ENCODE results near the gene PLOD3. TPM values are rescaled to one million over a fixed set of nuclear protein-coding genes. Genes with fewer than 3 reads are reported as not detected.

The PLOD3 gene
- total and polyA plus RNA-seq, 10 donors = 20.4 to 72.5 (median 50.3) TPM

DNA sequence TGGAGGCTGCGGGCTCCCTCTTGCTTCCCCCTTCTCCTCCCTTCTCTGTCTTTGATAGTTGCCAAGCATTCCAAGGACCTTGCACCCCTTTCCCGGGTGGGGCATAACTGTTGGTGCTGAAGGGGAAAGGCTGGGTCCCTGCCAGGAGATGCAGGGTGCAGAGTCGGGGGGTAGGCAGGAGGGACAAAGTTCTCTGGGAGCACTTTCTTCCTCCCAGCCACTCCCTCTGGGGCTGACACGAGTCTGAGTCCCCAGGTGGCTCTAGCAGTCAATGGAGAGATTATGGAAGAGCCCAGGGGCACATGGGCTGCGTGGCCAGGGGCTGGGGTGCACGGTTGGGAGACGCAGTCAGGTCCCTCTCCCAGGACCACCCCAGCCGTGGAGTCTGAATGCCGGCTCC lies 18.1 kb upstream of the PLOD3 start:
- H3K4me3 ChIP-seq = peak overlapping the region in 1 of 8 donors; percentile 55
- peaks cover 0 to 86% (median 29%) of the 10 kb centered on the region in 6 donors for H3K36me3 ChIP-seq
- H3K27ac ChIP-seq = peak overlapping the region in 2 of 8 donors; percentile 98 to 99
- intact Hi-C loops (cut with DNase I; ENCODE audit: low total_unique reads) = no loop called here
- TF ChIP-seq, protein P1, sequence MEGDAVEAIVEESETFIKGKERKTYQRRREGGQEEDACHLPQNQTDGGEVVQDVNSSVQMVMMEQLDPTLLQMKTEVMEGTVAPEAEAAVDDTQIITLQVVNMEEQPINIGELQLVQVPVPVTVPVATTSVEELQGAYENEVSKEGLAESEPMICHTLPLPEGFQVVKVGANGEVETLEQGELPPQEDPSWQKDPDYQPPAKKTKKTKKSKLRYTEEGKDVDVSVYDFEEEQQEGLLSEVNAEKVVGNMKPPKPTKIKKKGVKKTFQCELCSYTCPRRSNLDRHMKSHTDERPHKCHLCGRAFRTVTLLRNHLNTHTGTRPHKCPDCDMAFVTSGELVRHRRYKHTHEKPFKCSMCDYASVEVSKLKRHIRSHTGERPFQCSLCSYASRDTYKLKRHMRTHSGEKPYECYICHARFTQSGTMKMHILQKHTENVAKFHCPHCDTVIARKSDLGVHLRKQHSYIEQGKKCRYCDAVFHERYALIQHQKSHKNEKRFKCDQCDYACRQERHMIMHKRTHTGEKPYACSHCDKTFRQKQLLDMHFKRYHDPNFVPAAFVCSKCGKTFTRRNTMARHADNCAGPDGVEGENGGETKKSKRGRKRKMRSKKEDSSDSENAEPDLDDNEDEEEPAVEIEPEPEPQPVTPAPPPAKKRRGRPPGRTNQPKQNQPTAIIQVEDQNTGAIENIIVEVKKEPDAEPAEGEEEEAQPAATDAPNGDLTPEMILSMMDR (IDR thresholded peaks at IDR 0.05 in 8 of 11, conservative IDR thresholded peaks at IDR 0.05 in 3 of 11) = no peak
- TF ChIP-seq POLR2AphosphoS5 (IDR thresholded peaks at IDR 0.05) (no peak), POLR2A (IDR thresholded peaks at IDR 0.05) (no peak)
- 52 to 77% (median 68%) methylated on average over 5 to 9 of the region's 9 CpGs for WGBS, 5 donors
- H3K4me1 ChIP-seq = peaks cover 5 to 84% (median 49%) of the 10 kb centered on the region in 6 donors
- H3K27me3 ChIP-seq (replicated peaks in 1 of 7) = no peaks in the 10 kb centered on the region
- peak; percentile 66 for DNase-seq
- H3K9me3 ChIP-seq = no peaks in the 10 kb centered on the region

DNA sequence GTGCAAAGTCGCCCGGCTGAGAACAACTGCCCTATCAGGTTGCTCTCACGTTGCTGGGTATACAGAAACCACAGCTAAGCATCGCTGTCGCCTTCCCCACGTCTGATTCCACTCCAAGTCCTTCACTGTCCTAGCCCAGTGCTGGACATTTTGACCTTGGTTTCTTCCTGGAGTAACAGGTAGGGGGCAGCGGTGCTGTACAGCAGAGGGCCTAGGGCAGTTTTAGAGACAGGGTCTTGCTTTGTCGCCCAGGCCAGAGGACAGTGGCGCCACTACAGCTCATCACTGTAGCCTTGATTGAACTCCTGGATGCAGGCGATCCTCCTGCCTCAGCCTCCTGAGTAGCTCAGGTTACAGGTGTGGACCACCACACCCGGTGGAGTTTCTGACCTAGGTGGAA lies 17.7 kb upstream of the PLOD3 start:
- 66 to 81% (median 73%) methylated on average over 9 to 11 of the region's 11 CpGs for WGBS, 5 donors
- H3K36me3 ChIP-seq = peaks cover 0 to 85% (median 24%) of the 10 kb centered on the region in 6 donors
- H3K9me3 ChIP-seq = no peaks in the 10 kb centered on the region
- peaks cover 5 to 82% (median 46%) of the 10 kb centered on the region in 6 donors for H3K4me1 ChIP-seq
- no peak overlapping the region for H3K4me3 ChIP-seq
- intact Hi-C loops (cut with DNase I; ENCODE audit: low total_unique reads) = no loop called here
- no peaks in the 10 kb centered on the region for H3K27me3 ChIP-seq (replicated peaks in 1 of 7)
- TF ChIP-seq, protein P1 (IDR thresholded peaks at IDR 0.05 in 8 of 11, conservative IDR thresholded peaks at IDR 0.05 in 3 of 11) = peak in 1 of 11 experiments; percentile 6
- TF ChIP-seq POLR2A (IDR thresholded peaks at IDR 0.05) (no peak), POLR2AphosphoS5 (IDR thresholded peaks at IDR 0.05) (no peak)
- H3K27ac ChIP-seq = no peak overlapping the region
- DNase-seq = no peak

DNA sequence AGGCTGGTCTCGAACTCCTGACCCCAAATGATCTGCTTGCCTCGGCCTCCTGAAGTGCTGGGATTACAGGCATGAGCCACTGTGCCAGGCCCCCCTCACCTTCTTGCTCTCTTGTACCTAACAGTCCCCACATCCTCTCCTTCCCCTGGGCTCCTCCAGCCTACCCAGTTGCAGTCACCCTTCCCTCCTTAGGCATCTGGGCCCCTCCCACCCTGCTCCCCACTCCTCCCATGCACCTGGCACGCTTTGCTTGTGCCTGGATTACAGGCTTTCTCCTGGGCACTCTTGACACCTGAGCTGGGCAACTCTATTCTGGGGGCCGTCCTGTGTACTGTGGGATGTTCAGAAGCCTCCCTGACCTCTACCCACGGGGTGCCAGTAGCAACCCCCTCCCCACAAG lies 17.3 kb upstream of the PLOD3 start:
- WGBS, 5 donors = 86 to 89% (median 88%) methylated on average over 4 to 5 of the region's 5 CpGs
- no peak for TF ChIP-seq POLR2AphosphoS5 (IDR thresholded peaks at IDR 0.05)
- TF ChIP-seq, protein P1 (IDR thresholded peaks at IDR 0.05 in 8 of 11, conservative IDR thresholded peaks at IDR 0.05 in 3 of 11) = no peak
- no peak for TF ChIP-seq POLR2A (IDR thresholded peaks at IDR 0.05)
- H3K9me3 ChIP-seq = no peaks in the 10 kb centered on the region
- intact Hi-C loops (cut with DNase I; ENCODE audit: low total_unique reads) = no loop called here
- H3K27ac ChIP-seq = no peak overlapping the region
- H3K4me1 ChIP-seq = peaks cover 5 to 78% (median 42%) of the 10 kb centered on the region in 6 donors
- no peak for DNase-seq
- H3K36me3 ChIP-seq = peaks cover 0 to 85% (median 20%) of the 10 kb centered on the region in 6 donors
- no peak overlapping the region for H3K4me3 ChIP-seq
- H3K27me3 ChIP-seq (replicated peaks in 1 of 7) = no peaks in the 10 kb centered on the region

DNA sequence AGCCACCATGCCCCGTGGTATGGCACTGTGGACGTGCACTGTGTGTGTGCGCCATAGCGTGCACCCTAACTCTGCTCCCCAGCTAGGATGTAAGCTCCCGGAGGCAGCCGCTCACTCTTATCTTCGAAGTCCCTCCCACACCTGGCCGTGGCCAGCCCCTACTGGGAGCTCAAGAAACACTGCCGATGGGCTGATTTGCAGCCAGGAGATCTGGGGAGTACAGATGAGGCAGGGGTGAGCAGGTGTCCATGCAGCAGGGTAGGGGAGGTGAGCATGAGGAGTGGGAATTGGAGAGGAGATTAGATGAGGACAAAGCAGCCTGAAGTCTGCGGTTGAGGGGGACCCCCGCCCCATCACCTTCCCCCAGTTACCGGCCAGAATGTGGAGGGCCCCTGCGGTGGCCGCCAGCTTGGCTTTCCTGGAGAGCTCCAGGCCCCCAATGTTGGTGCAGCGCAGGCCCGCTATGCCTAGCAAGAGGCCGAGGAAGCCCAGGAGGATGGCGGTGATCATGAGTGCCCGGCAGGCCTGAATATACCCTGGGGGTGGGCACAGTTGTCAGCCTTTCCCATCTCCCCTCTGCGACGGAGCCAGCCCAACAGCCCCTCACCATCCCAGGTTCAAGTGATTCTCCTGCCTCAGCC lies 16.6 kb upstream of the PLOD3 start:
- 88 to 95% (median 92%) methylated on average over 13 to 21 of the region's 21 CpGs for WGBS, 5 donors
- intact Hi-C loops (cut with DNase I; ENCODE audit: low total_unique reads) = no loop called here

More for the DNA sequence above, 16.6 kb upstream of the PLOD3 start:
- H3K4me1 ChIP-seq = peaks cover 5 to 72% (median 39%) of the 10 kb centered on the region in 6 donors
- H3K27ac ChIP-seq = no peak overlapping the region
- no peaks in the 10 kb centered on the region for H3K9me3 ChIP-seq
- H3K36me3 ChIP-seq = peaks cover 0 to 85% (median 14%) of the 10 kb centered on the region in 6 donors
- H3K27me3 ChIP-seq (replicated peaks in 1 of 7) = no peaks in the 10 kb centered on the region
- peak; percentile 68 for DNase-seq
- no peak overlapping the region for H3K4me3 ChIP-seq
- TF ChIP-seq, protein P1 (IDR thresholded peaks at IDR 0.05 in 8 of 11, conservative IDR thresholded peaks at IDR 0.05 in 3 of 11) = no peak
- TF ChIP-seq POLR2AphosphoS5 (IDR thresholded peaks at IDR 0.05) = peak in 1 of 3 donors; percentile 51
